Liver (tissue), 2 donors: ENCODE results near the gene CACHD1.

Source experiments
- RXRA ChIP-seq, 2 donors: IDR thresholded peaks; 2 replicates each; pipeline ENCODE4 v1.6.1; 2017 to 2018; ENCODE audit warnings: antibody characterized with exemption in 2 of 2, mild to moderate bottlenecking in 1 of 2
- TF ChIP-seq, protein P1 (sequence below): IDR thresholded peaks from 2 replicates; pipeline ENCODE4 v1.6.1; 2016; ENCODE audit warnings: antibody characterized with exemption
- donor health status: healthy.

DNA sequence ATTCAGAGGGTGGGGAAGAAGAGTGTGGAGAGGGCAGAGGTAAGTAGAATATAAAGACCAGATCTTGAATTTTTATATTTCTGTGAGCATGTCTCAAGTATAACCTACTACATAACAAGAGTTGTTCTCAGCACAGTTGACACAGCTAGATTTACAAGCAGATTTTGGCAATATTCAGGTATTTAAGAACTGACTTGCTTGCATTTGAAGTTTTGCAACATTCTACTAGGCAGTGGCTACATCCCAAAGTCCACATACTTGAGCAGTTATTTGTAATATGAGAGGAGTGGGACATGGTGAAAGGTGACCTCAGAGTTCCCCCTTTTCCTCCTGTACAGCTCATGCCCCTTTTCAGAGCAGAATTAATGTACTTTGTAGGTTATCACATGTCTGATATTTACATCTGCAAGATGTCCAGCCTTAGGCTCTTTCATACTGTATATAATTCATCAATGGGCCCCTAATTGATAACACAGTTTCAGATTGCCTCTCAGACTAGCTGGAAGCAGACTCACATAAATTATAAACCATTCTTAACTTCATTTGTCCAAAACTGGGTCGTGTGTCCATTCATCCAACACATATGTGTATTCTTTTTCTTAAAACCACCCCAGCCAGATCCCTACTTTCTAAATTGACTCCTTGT is 138.2 kb downstream of the CACHD1 start:
- TF ChIP-seq, protein P1, sequence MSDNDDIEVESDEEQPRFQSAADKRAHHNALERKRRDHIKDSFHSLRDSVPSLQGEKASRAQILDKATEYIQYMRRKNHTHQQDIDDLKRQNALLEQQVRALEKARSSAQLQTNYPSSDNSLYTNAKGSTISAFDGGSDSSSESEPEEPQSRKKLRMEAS: no peak
- no peak for TF ChIP-seq RXRA (IDR thresholded peaks at IDR 0.05)
